H9 (cell line): ENCODE data around the gene PROX1. TPM values are rescaled to one million over a fixed set of nuclear protein-coding genes. Genes with fewer than 3 reads are reported as not detected.

Experiments
- DNase-seq: peaks from one replicate; pipeline ENCODE4 v3.0.0-alpha.2; 2017
- H2AFZ ChIP-seq: one replicate; pipeline ENCODE4 v1.6.1; 2013; ENCODE audit warnings: mild to moderate bottlenecking, low read length, control low read depth, moderate library complexity
- H2AK5ac ChIP-seq: 2 replicates; pipeline ENCODE4 v1.6.1; 2013; ENCODE audit warnings: low read length, control low read depth, mixed read lengths; ENCODE audit not compliant: insufficient read length
- H2BK120ac ChIP-seq: one replicate; pipeline ENCODE4 v1.6.1; 2013; ENCODE audit warnings: low read depth, mild to moderate bottlenecking, low read length, control low read depth, inconsistent platforms; ENCODE audit not compliant: poor library complexity, severe bottlenecking
- H2BK12ac ChIP-seq: 2 replicates; pipeline ENCODE4 v1.6.1; 2013; ENCODE audit warnings: low read length, control low read depth, mixed read lengths, low read depth; ENCODE audit not compliant: insufficient read length
- H2BK15ac ChIP-seq: 2 replicates; pipeline ENCODE4 v1.6.1; 2013; ENCODE audit warnings: low read depth, low read length, control low read depth
- H2BK20ac ChIP-seq: one replicate; pipeline ENCODE4 v1.6.1; 2013; ENCODE audit warnings: low read depth, mild to moderate bottlenecking, low read length, control low read depth, inconsistent platforms; ENCODE audit not compliant: poor library complexity, severe bottlenecking
- H2BK5ac ChIP-seq: 2 replicates; pipeline ENCODE4 v1.6.1; 2013; ENCODE audit warnings: low read length, control low read depth, mixed read lengths; ENCODE audit not compliant: insufficient read length
- H3K14ac ChIP-seq: 2 replicates; pipeline ENCODE4 v1.6.1; 2013; ENCODE audit warnings: low read length, control low read depth; ENCODE audit not compliant: insufficient read depth
- H3K18ac ChIP-seq: 2 replicates; pipeline ENCODE4 v1.6.1; 2013; ENCODE audit warnings: low read depth, mild to moderate bottlenecking, mixed read lengths, low read length, control low read depth; ENCODE audit not compliant: insufficient read length
- H3K23ac ChIP-seq: 2 replicates; pipeline ENCODE4 v1.6.1; 2013; ENCODE audit warnings: low read length, control low read depth, mixed read lengths, low read depth; ENCODE audit not compliant: insufficient read length
- H3K23me2 ChIP-seq: 2 replicates; pipeline ENCODE4 v1.6.1; 2013; ENCODE audit warnings: low read depth, mild to moderate bottlenecking, mixed read lengths, low read length, control low read depth; ENCODE audit not compliant: insufficient read length, poor library complexity, severe bottlenecking
- H3K27ac ChIP-seq: 2 replicates; pipeline ENCODE4 v1.5.1; 2013; ENCODE audit warnings: low read length, control low read depth, mixed read lengths, low read depth; ENCODE audit not compliant: insufficient read length
- H3K27me3 ChIP-seq: 2 replicates; pipeline ENCODE4 v1.6.1; 2013; ENCODE audit warnings: low read length, control low read depth, inconsistent platforms; ENCODE audit not compliant: insufficient read depth
- H3K4ac ChIP-seq: 2 replicates; pipeline ENCODE4 v1.6.1; 2013; ENCODE audit warnings: low read depth, mild to moderate bottlenecking, control low read depth, inconsistent platforms, low read length, moderate library complexity
- H3K4me1 ChIP-seq: 2 replicates; pipeline ENCODE4 v1.6.1; 2013; ENCODE audit warnings: low read length, control low read depth, inconsistent platforms; ENCODE audit not compliant: insufficient read depth
- H3K4me2 ChIP-seq: 2 replicates; pipeline ENCODE4 v1.6.1; 2013; ENCODE audit warnings: low read length, control low read depth, mixed read lengths; ENCODE audit not compliant: insufficient read length, insufficient read depth
- H3K56ac ChIP-seq: 2 replicates; pipeline ENCODE4 v1.6.1; 2013; ENCODE audit warnings: low read depth, mild to moderate bottlenecking, mixed read lengths, low read length, control low read depth; ENCODE audit not compliant: insufficient read length
- H3K79me1 ChIP-seq: 2 replicates; pipeline ENCODE4 v1.6.1; 2013; ENCODE audit warnings: low read depth, mild to moderate bottlenecking, moderate library complexity, low read length, control low read depth, inconsistent platforms; ENCODE audit not compliant: insufficient read depth, poor library complexity, severe bottlenecking
- H3K79me2 ChIP-seq: 2 replicates; pipeline ENCODE4 v1.6.1; 2013; ENCODE audit warnings: low read length, control low read depth, inconsistent platforms; ENCODE audit not compliant: insufficient read depth
- H3K9ac ChIP-seq: 2 replicates; pipeline ENCODE4 v1.6.1; 2013; ENCODE audit warnings: low read length, control low read depth, mixed read lengths; ENCODE audit not compliant: insufficient read length; ENCODE audit errors: extremely low read depth
- H3K9me3 ChIP-seq: one replicate; pipeline ENCODE4 v1.6.1; 2013; ENCODE audit warnings: low read depth, low read length, inconsistent platforms; ENCODE audit not compliant: control insufficient read depth
- H3T11ph ChIP-seq: one replicate; pipeline ENCODE4 v1.6.1; 2013; ENCODE audit warnings: mild to moderate bottlenecking, low read length, control low read depth, inconsistent platforms
- H4K20me1 ChIP-seq: one replicate; pipeline ENCODE4 v1.6.1; 2013; ENCODE audit not compliant: control insufficient read depth, insufficient read length, insufficient read depth
- H4K5ac ChIP-seq: 2 replicates; pipeline ENCODE4 v1.6.1; 2013; ENCODE audit warnings: low read depth, mild to moderate bottlenecking, mixed read lengths, low read length, control low read depth; ENCODE audit not compliant: insufficient read length
- H4K8ac ChIP-seq: replicated peaks from 2 replicates; pipeline ENCODE4 v1.6.1; 2013; ENCODE audit warnings: low read length, control low read depth, mixed read lengths, low read depth; ENCODE audit not compliant: insufficient read length
- H4K91ac ChIP-seq: 2 replicates; pipeline ENCODE4 v1.6.1; 2013; ENCODE audit warnings: low read depth, mild to moderate bottlenecking, moderate library complexity, mixed read lengths, low read length, control low read depth; ENCODE audit not compliant: insufficient read length
- H3K27ac Mint-ChIP-seq, 3 experiments: 2 replicates in 2 of 3; 3 replicates in 1 of 3; pipeline ENCODE4 v1.8.0; 2020 to 2021; ENCODE audit warnings: mixed read lengths in 3 of 3, mild to moderate bottlenecking in 1 of 3, moderate library complexity in 1 of 3
- H3K27me3 Mint-ChIP-seq: 2 replicates; pipeline ENCODE4 v1.8.0; 2021; ENCODE audit warnings: low read depth, mild to moderate bottlenecking, moderate library complexity, mixed read lengths
- H3K36me3 Mint-ChIP-seq, 3 experiments: 2 replicates in 2 of 3; 3 replicates in 1 of 3; pipeline ENCODE4 v1.8.0; 2020 to 2021; ENCODE audit warnings: low read depth in 3 of 3, mixed read lengths in 3 of 3; ENCODE audit not compliant: insufficient read depth in 1 of 3
- H3K4me1 Mint-ChIP-seq, 2 experiments: 2 replicates each; pipeline ENCODE4 v1.8.0; 2020; ENCODE audit warnings: mixed read lengths in 2 of 2
- H3K4me3 Mint-ChIP-seq, 2 experiments: 2 replicates in 1 of 2; 3 replicates in 1 of 2; pipeline ENCODE4 v1.8.0; 2020 to 2021; ENCODE audit warnings: mild to moderate bottlenecking in 2 of 2, mixed read lengths in 2 of 2, moderate library complexity in 1 of 2
- H3K9me3 Mint-ChIP-seq, 2 experiments: 2 replicates in 1 of 2; 3 replicates in 1 of 2; pipeline ENCODE4 v1.8.0; 2020; ENCODE audit warnings: mild to moderate bottlenecking in 2 of 2, mixed read lengths in 2 of 2, moderate library complexity in 1 of 2
- whole genome bisulfite sequencing: extraction: QIAGEN DNeasy Blood & Tissue Kit; methylation state at CpG from one replicate; pipeline ENCODE4 v1.1.7; 2013; ENCODE audit warnings: missing lambda C conversion rate, low lambda C conversion rate, mixed read lengths; ENCODE audit not compliant: insufficient read length; ENCODE audit errors: extremely low coverage; 5-methylcytosine and 5-hydroxymethylcytosine counted together
- total RNA-seq: library from RNA; stranded (reverse); gene quantifications from 2 replicates; pipeline ENCODE4 v1.2.1, GENCODE V29; 2021
- TF ChIP-seq, protein P1 (sequence below): fragments of 200-600 bp; sonication (generic); conservative IDR thresholded peaks from 3 replicates; pipeline ENCODE4 v1.8.0; 2021; ENCODE audit warnings: antibody characterized with exemption, mild to moderate bottlenecking

Gene PROX1
- total RNA-seq, 1 experiment from 2014 or later: 0.72 TPM

DNA sequence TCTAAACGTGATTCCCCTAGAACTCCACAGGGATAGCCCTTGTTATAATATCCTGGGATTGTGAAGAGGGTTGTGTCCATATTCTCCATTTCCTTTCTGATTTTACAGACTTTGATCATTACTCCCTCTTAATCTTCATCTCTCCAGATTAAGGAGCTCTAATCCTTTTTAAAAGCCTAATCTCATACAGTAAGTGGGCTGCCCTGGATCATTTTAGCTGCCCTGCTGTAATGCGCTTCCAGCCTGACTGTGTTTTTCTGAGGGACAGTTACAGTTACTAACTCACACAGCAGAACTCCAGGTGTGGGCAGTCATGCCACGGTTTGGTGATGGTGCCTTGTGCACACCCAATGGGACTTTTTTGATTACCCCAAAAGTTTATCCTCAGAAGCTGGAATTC is 33.5 kb downstream of the PROX1 start:
- H3K4me2 ChIP-seq: no peak overlapping the region
- H4K5ac ChIP-seq: no peak overlapping the region
- no peak for DNase-seq
- H3K27ac Mint-ChIP-seq: no peak overlapping the region
- H3K23ac ChIP-seq: no peak overlapping the region
- no peak overlapping the region for H3K9ac ChIP-seq
- H2BK20ac ChIP-seq: no peak overlapping the region
- H2BK5ac ChIP-seq: no peak overlapping the region
- no peak overlapping the region for H3T11ph ChIP-seq
- H3K36me3 Mint-ChIP-seq: no peaks in the 10 kb centered on the region
- no peaks in the 10 kb centered on the region for H3K79me2 ChIP-seq
- WGBS: no CpG with 5 or more reads among the region's 3 CpGs
- no peaks in the 10 kb centered on the region for H3K9me3 Mint-ChIP-seq
- H4K91ac ChIP-seq: no peak overlapping the region
- TF ChIP-seq, protein P1, sequence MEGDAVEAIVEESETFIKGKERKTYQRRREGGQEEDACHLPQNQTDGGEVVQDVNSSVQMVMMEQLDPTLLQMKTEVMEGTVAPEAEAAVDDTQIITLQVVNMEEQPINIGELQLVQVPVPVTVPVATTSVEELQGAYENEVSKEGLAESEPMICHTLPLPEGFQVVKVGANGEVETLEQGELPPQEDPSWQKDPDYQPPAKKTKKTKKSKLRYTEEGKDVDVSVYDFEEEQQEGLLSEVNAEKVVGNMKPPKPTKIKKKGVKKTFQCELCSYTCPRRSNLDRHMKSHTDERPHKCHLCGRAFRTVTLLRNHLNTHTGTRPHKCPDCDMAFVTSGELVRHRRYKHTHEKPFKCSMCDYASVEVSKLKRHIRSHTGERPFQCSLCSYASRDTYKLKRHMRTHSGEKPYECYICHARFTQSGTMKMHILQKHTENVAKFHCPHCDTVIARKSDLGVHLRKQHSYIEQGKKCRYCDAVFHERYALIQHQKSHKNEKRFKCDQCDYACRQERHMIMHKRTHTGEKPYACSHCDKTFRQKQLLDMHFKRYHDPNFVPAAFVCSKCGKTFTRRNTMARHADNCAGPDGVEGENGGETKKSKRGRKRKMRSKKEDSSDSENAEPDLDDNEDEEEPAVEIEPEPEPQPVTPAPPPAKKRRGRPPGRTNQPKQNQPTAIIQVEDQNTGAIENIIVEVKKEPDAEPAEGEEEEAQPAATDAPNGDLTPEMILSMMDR: no peak
- H2AFZ ChIP-seq: no peak overlapping the region
- H3K18ac ChIP-seq: no peak overlapping the region
- peaks cover 4% of the 10 kb centered on the region; the same call in 1 of the 2 replicates for H3K4me1 ChIP-seq
- H3K27ac ChIP-seq: no peak overlapping the region
- no peak overlapping the region for H4K8ac ChIP-seq
- no peak overlapping the region for H2AK5ac ChIP-seq
- no peak overlapping the region for H3K4ac ChIP-seq
- H3K56ac ChIP-seq: no peak overlapping the region
- no peaks in the 10 kb centered on the region for H3K27me3 ChIP-seq
- no peak overlapping the region for H2BK12ac ChIP-seq
- H3K14ac ChIP-seq: no peak overlapping the region
- H4K20me1 ChIP-seq: no peaks in the 10 kb centered on the region
- H2BK120ac ChIP-seq: no peak overlapping the region
- no peaks in the 10 kb centered on the region for H3K79me1 ChIP-seq
- no peaks in the 10 kb centered on the region for H3K23me2 ChIP-seq
- no peaks in the 10 kb centered on the region; the same call in 1 of the 2 replicates for H3K27me3 Mint-ChIP-seq
- H3K4me1 Mint-ChIP-seq: peaks cover 16 to 32% of the 10 kb centered on the region in 2 experiments
- H3K9me3 ChIP-seq: no peaks in the 10 kb centered on the region
- no peak overlapping the region for H3K4me3 Mint-ChIP-seq
- no peak overlapping the region for H2BK15ac ChIP-seq
